ENCODE measurements around the gene EPGN. TPM values are rescaled to one million over a fixed set of nuclear protein-coding genes. Genes with fewer than 3 reads are reported as not detected.

EPGN gene
- not detected for total RNA-seq

- no peak for DNase-seq (ENCODE audit: low spot score)
Measured at GRCh38 chr4:74308215-74308614, at the start of gene EPGN. TSS of gene EPGN (plus strand) at chr4:74308470. CDS start at chr4:74308534, 64 bp downstream.

- DNase-seq (ENCODE audit: low spot score) = peak; percentile 34
Measured at GRCh38 chr4:74258963-74259362, 49.3 kb upstream of the EPGN start.

GRCh38 chr4:74260036-74260435 is 48.2 kb upstream of the EPGN start:
- DNase-seq (ENCODE audit: low spot score) = no peak

- no peak for DNase-seq (ENCODE audit: low spot score)
Measured at GRCh38 chr4:74262522-74262921, 45.7 kb upstream of the EPGN start.

- DNase-seq (ENCODE audit: low spot score) = no peak
Measured at GRCh38 chr4:74263551-74263950, 44.7 kb upstream of the EPGN start.

- DNase-seq (ENCODE audit: low spot score) = no peak
Measured at GRCh38 chr4:74266081-74266480, 42.2 kb upstream of the EPGN start.

- no peak for DNase-seq (ENCODE audit: low spot score)
Measured at GRCh38 chr4:74267998-74268606, 40.2 kb upstream of the EPGN start.

- no peak for DNase-seq (ENCODE audit: low spot score)
Measured at GRCh38 chr4:74268643-74269042, 39.6 kb upstream of the EPGN start.

- DNase-seq (ENCODE audit: low spot score) = no peak
Measured at GRCh38 chr4:74278490-74278889, 29.8 kb upstream of the EPGN start.

GRCh38 chr4:74279716-74280115 is 28.6 kb upstream of the EPGN start:
- no peak for DNase-seq (ENCODE audit: low spot score)

- no peak for DNase-seq (ENCODE audit: low spot score)
Measured at GRCh38 chr4:74282926-74283325, 25.3 kb upstream of the EPGN start.

GRCh38 chr4:74283614-74284013 is 24.7 kb upstream of the EPGN start:
- peak; percentile 19 for DNase-seq (ENCODE audit: low spot score)

- DNase-seq (ENCODE audit: low spot score) = no peak
Measured at GRCh38 chr4:74284053-74284452, 24.2 kb upstream of the EPGN start.

GRCh38 chr4:74287164-74287563 is 21.1 kb upstream of the EPGN start:
- no peak for DNase-seq (ENCODE audit: low spot score)

- DNase-seq (ENCODE audit: low spot score) = no peak
Measured at GRCh38 chr4:74287791-74288190, 20.5 kb upstream of the EPGN start.

- no peak for DNase-seq (ENCODE audit: low spot score)
Measured at GRCh38 chr4:74291471-74291870, 16.8 kb upstream of the EPGN start.

- DNase-seq (ENCODE audit: low spot score) = no peak
Measured at GRCh38 chr4:74292111-74292870, 16.0 kb upstream of the EPGN start.

- DNase-seq (ENCODE audit: low spot score) = no peak
Measured at GRCh38 chr4:74293558-74293957, 14.7 kb upstream of the EPGN start.

- no peak for DNase-seq (ENCODE audit: low spot score)
Measured at GRCh38 chr4:74294681-74295080, 13.6 kb upstream of the EPGN start.

- no peak for DNase-seq (ENCODE audit: low spot score)
Measured at GRCh38 chr4:74297539-74297938, 10.7 kb upstream of the EPGN start.

GRCh38 chr4:74304095-74304625 is 4.1 kb upstream of the EPGN start:
- no peak for DNase-seq (ENCODE audit: low spot score)

- no peak for DNase-seq (ENCODE audit: low spot score)
Measured at GRCh38 chr4:74305000-74305399, 3.3 kb upstream of the EPGN start.

- no peak for DNase-seq (ENCODE audit: low spot score)
Measured at GRCh38 chr4:74307170-74307569, 1.1 kb upstream of the EPGN start.
